ENCODE measurements around the gene C11orf24. TPM values are rescaled to one million over a fixed set of nuclear protein-coding genes. Genes with fewer than 3 reads are reported as not detected.

The C11orf24 gene
- total RNA-seq, 3 donors from 2014 or later (not counting 1 experiment from before 2014, with no cell fraction given): 15.6 to 26.1 (median 17.7) TPM

GRCh38 chr11:68297052-68297378 is 25.2 kb upstream of the C11orf24 start:
- no peak for TF ChIP-seq CTCF (IDR thresholded peaks at IDR 0.05)
- Histone ChIP-seq H3K27ac (ENCODE audit: low read length) (no peak overlapping the region), H3K9me3 (ENCODE audit: control insufficient read depth, insufficient read depth, low read length) (no peaks in the 10 kb centered on the region), H3K4me1 (ENCODE audit: control insufficient read depth, insufficient read depth, low read length) (peaks cover 10% of the 10 kb centered on the region), H3K36me3 (ENCODE audit: control insufficient read depth, insufficient read depth, low read length) (no peaks in the 10 kb centered on the region), H3K27me3 (ENCODE audit: control insufficient read depth, insufficient read depth, low read length) (peaks cover 4% of the 10 kb centered on the region), H3K4me3 (ENCODE audit: low read length) (no peak overlapping the region)
- Mint-ChIP-seq H3K36me3 (no peaks in the 10 kb centered on the region), H3K4me3 (no peak overlapping the region), H3K4me1 (no peaks in the 10 kb centered on the region), H3K9me3 (no peaks in the 10 kb centered on the region), H3K27ac (no peak overlapping the region), H3K27me3 (ENCODE audit: low read depth in 2 of 2) (no peaks in the 10 kb centered on the region)
- intact Hi-C loops (cut with micrococcal nuclease): loop anchor here (1.0 kb wide), 1 partner anchor 40 kb away; no protein-coding TSS in a partner anchor
- 95% methylated on average over 6 of the region's 6 CpGs for WGBS (ENCODE audit: insufficient coverage)
- ATAC-seq (no peak), DNase-seq (no peak)

GRCh38 chr11:68296344-68297051 is 24.7 kb upstream of the C11orf24 start:
- intact Hi-C loops (cut with micrococcal nuclease): loop anchor here (1.0 kb wide), 1 partner anchor 39 kb away; no protein-coding TSS in a partner anchor
- no peak overlapping the region for H3K27ac ChIP-seq (ENCODE audit: low read length)
- H3K27me3 Mint-ChIP-seq (ENCODE audit: low read depth in 2 of 2): no peaks in the 10 kb centered on the region
- 89% methylated on average over 15 of the region's 15 CpGs for WGBS (ENCODE audit: insufficient coverage)
- H3K4me1 Mint-ChIP-seq: no peaks in the 10 kb centered on the region
- H3K27ac Mint-ChIP-seq: no peak overlapping the region
- no peaks in the 10 kb centered on the region for H3K36me3 Mint-ChIP-seq
- no peak for DNase-seq
- H3K36me3 ChIP-seq (ENCODE audit: control insufficient read depth, insufficient read depth, low read length): no peaks in the 10 kb centered on the region
- H3K9me3 Mint-ChIP-seq: no peaks in the 10 kb centered on the region
- no peaks in the 10 kb centered on the region for H3K9me3 ChIP-seq (ENCODE audit: control insufficient read depth, insufficient read depth, low read length)
- no peak for TF ChIP-seq CTCF (IDR thresholded peaks at IDR 0.05)
- no peak overlapping the region for H3K4me3 Mint-ChIP-seq
- no peak for ATAC-seq
- H3K4me1 ChIP-seq (ENCODE audit: control insufficient read depth, insufficient read depth, low read length): peaks cover 10% of the 10 kb centered on the region
- no peak overlapping the region for H3K4me3 ChIP-seq (ENCODE audit: low read length)
- peaks cover 4% of the 10 kb centered on the region for H3K27me3 ChIP-seq (ENCODE audit: control insufficient read depth, insufficient read depth, low read length)

- H3K27me3 Mint-ChIP-seq (ENCODE audit: low read depth in 2 of 2): no peaks in the 10 kb centered on the region
- Histone ChIP-seq H3K4me3 (ENCODE audit: low read length) (no peak overlapping the region), H3K27me3 (ENCODE audit: control insufficient read depth, insufficient read depth, low read length) (peaks cover 4% of the 10 kb centered on the region), H3K4me1 (ENCODE audit: control insufficient read depth, insufficient read depth, low read length) (peaks cover 10% of the 10 kb centered on the region), H3K9me3 (ENCODE audit: control insufficient read depth, insufficient read depth, low read length) (no peaks in the 10 kb centered on the region), H3K27ac (ENCODE audit: low read length) (no peak overlapping the region), H3K36me3 (ENCODE audit: control insufficient read depth, insufficient read depth, low read length) (no peaks in the 10 kb centered on the region)
- no peak for DNase-seq
- H3K9me3 Mint-ChIP-seq: no peaks in the 10 kb centered on the region
- no peaks in the 10 kb centered on the region for H3K36me3 Mint-ChIP-seq
- ATAC-seq: no peak
- WGBS (ENCODE audit: insufficient coverage): 87% methylated on average over 5 of the region's 5 CpGs
- no peak overlapping the region for H3K27ac Mint-ChIP-seq
- no peak for TF ChIP-seq CTCF (IDR thresholded peaks at IDR 0.05)
- no peaks in the 10 kb centered on the region for H3K4me1 Mint-ChIP-seq
- intact Hi-C loops (cut with micrococcal nuclease): no loop called here
- H3K4me3 Mint-ChIP-seq: no peak overlapping the region
Observed at GRCh38 chr11:68295940-68296339, 24.2 kb upstream of the C11orf24 start.

DNA sequence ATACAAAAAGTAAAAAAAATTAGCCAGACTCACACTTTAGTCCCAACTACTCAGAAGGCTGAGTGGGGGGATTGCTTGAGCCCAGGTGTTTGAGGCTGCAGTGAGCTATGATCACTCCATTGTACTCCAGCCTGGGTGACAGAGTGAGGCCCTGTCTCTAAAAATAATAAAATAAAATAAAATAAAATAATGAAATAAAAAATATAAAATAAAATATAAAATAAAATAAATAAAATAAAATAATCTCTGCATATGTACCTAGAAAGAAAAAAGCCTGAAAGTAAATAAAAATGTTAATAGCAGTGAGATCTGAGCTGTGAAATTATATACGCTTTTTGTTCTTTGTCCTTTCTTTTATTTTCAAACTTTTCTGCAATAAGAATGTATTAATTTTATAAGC is 23.5 kb upstream of the C11orf24 start:
- no peak for DNase-seq
- H3K4me1 Mint-ChIP-seq: no peaks in the 10 kb centered on the region
- Histone ChIP-seq H3K27ac (ENCODE audit: low read length) (no peak overlapping the region), H3K36me3 (ENCODE audit: control insufficient read depth, insufficient read depth, low read length) (no peaks in the 10 kb centered on the region), H3K9me3 (ENCODE audit: control insufficient read depth, insufficient read depth, low read length) (no peaks in the 10 kb centered on the region), H3K4me3 (ENCODE audit: low read length) (no peak overlapping the region), H3K4me1 (ENCODE audit: control insufficient read depth, insufficient read depth, low read length) (peaks cover 10% of the 10 kb centered on the region), H3K27me3 (ENCODE audit: control insufficient read depth, insufficient read depth, low read length) (peaks cover 4% of the 10 kb centered on the region)
- no peak for TF ChIP-seq CTCF (IDR thresholded peaks at IDR 0.05)
- no peak for ATAC-seq
- H3K9me3 Mint-ChIP-seq: no peaks in the 10 kb centered on the region
- H3K27me3 Mint-ChIP-seq (ENCODE audit: low read depth in 2 of 2): no peaks in the 10 kb centered on the region
- WGBS (ENCODE audit: insufficient coverage): no CpG with 5 or more reads among the region's 1 CpG
- H3K27ac Mint-ChIP-seq: no peak overlapping the region
- intact Hi-C loops (cut with micrococcal nuclease): no loop called here
- H3K36me3 Mint-ChIP-seq: no peaks in the 10 kb centered on the region
- H3K4me3 Mint-ChIP-seq: no peak overlapping the region

Measured in natural killer cell (primary cell).